Prostate gland (tissue), 2 donors: ENCODE measurements around the gene CYFIP1.

ENCODE experiments used
- CTCF ChIP-seq, 4 experiments: fragments of 200-600 bp in 2 of 4; fragments of 450-650 bp in 2 of 4; sonication (generic) in 2 of 4; IDR thresholded peaks; 1 replicate in 3 of 4; 2 replicates in 1 of 4; pipeline ENCODE4 v1.5.1; 2016 to 2019; ENCODE audit warnings: antibody characterized with exemption in 4 of 4, mild to moderate bottlenecking in 2 of 4, moderate library complexity in 2 of 4
- POLR2A ChIP-seq: fragments of 450-650 bp; IDR thresholded peaks from one replicate; pipeline ENCODE4 v1.6.1; 2016; ENCODE audit warnings: antibody characterized with exemption, mild to moderate bottlenecking
- POLR2AphosphoS5 ChIP-seq: sonication (generic); formaldehyde crosslinking; IDR thresholded peaks from one replicate; pipeline ENCODE4 v1.6.1; 2017; ENCODE audit warnings: antibody characterized with exemption

- no peak for TF ChIP-seq POLR2A
- no peak for TF ChIP-seq CTCF (IDR thresholded peaks at IDR 0.05)
- TF ChIP-seq POLR2AphosphoS5: no peak
These were observed 61.5 kb downstream of the CYFIP1 start for GRCh38 chr15:22918596-22919140.
